ENCODE data around the gene IL13.

IL13 gene

GRCh38 chr5:132656774-132657355 lies 1.1 kb upstream of the IL13 start:
- DNase-seq: no peak

- no peak for DNase-seq
Observed at GRCh38 chr5:132658381-132659302, 669 bp downstream of the IL13 start.

- DNase-seq: no peak
Observed at GRCh38 chr5:132659598-132660493, 1.9 kb downstream of the IL13 start.

- no peak for DNase-seq
Observed at GRCh38 chr5:132661231-132662003, 3.4 kb downstream of the IL13 start.

GRCh38 chr5:132662004-132662401 lies 4.0 kb downstream of the IL13 start:
- DNase-seq: no peak

GRCh38 chr5:132662925-132663770 lies 5.2 kb downstream of the IL13 start:
- DNase-seq: no peak

GRCh38 chr5:132663771-132664695 lies 6.1 kb downstream of the IL13 start:
- no peak for DNase-seq

- DNase-seq: no peak
Observed at GRCh38 chr5:132664696-132665209, 6.8 kb downstream of the IL13 start.

- DNase-seq: no peak
Observed at GRCh38 chr5:132665574-132666080, 7.7 kb downstream of the IL13 start.

GRCh38 chr5:132666310-132667123 lies 8.5 kb downstream of the IL13 start:
- no peak for DNase-seq

GRCh38 chr5:132667309-132667708 lies 9.3 kb downstream of the IL13 start:
- no peak for DNase-seq

- peak; percentile 73 for DNase-seq
Observed at GRCh38 chr5:132667761-132668705, 10.1 kb downstream of the IL13 start.

GRCh38 chr5:132668706-132669454 lies 10.9 kb downstream of the IL13 start:
- no peak for DNase-seq

- DNase-seq: no peak
Observed at GRCh38 chr5:132669455-132669820, 11.5 kb downstream of the IL13 start.

- DNase-seq: no peak
Observed at GRCh38 chr5:132669966-132670882, 12.3 kb downstream of the IL13 start.

GRCh38 chr5:132671000-132671399 lies 13.0 kb downstream of the IL13 start:
- DNase-seq: no peak
